Measurements from ENCODE around the gene COBL. TPM values are rescaled to one million over a fixed set of nuclear protein-coding genes. Genes with fewer than 3 reads are reported as not detected.

Gene COBL
- total and polyA plus RNA-seq, 2 donors (not counting 3 experiments of a cell fraction or from before 2014, with no cell fraction given), result 0.11 TPM; not detected in 1

- Histone ChIP-seq H3K79me2 (ENCODE audit: control insufficient read depth, insufficient read depth, low read length) (no peaks in the 10 kb centered on the region), H3K4me3 (replicated peaks in 1 of 3; ENCODE audit: insufficient read depth in 1 of 3, low read depth in 1 of 3, low read length in 3 of 3) (no peak overlapping the region), H3K36me3 (ENCODE audit: control insufficient read depth in 2 of 2, extremely low read depth in 1 of 2, insufficient read depth in 2 of 2, low read length in 2 of 2) (no peaks in the 10 kb centered on the region), H3K4me1 (ENCODE audit: control insufficient read depth, extremely low read depth, insufficient read depth, low read length) (no peaks in the 10 kb centered on the region), H2AFZ (ENCODE audit: low read depth, low read length) (no peak overlapping the region), H3K9ac (replicated peaks; ENCODE audit: extremely low read depth, insufficient read depth, low read length) (no peak overlapping the region), H3K4me2 (ENCODE audit: insufficient read depth, low read length) (no peak overlapping the region), H3K9me3 (replicated peaks; ENCODE audit: control insufficient read depth, insufficient read depth, low read length) (no peaks in the 10 kb centered on the region), H3K27ac (ENCODE audit: insufficient read depth, low read depth, low read length) (no peak overlapping the region), H3K9me1 (replicated peaks; ENCODE audit: control insufficient read depth, extremely low read depth, insufficient read depth, low read length) (no peaks in the 10 kb centered on the region), H3K27me3 (ENCODE audit: control insufficient read depth in 2 of 2, insufficient read depth in 2 of 2, low read length in 2 of 2) (no peaks in the 10 kb centered on the region), H4K20me1 (replicated peaks; ENCODE audit: control insufficient read depth, extremely low read depth, insufficient read depth, low read length) (no peaks in the 10 kb centered on the region)
- FAIRE-seq (no peak), DNase-seq (ENCODE audit: low read depth, low spot score) (no peak)
- intact Hi-C loops (cut with micrococcal nuclease) (no loop called here), dilution Hi-C loops (cut with MboI; ENCODE audit: extremely low pct_ligation_motif_present, low sequenced_read_pairs) (no loop called here)
- TF ChIP-seq MYC (IDR thresholded peaks at IDR 0.05; ENCODE audit: low read depth, low read length) (no peak), FOS (IDR thresholded peaks at IDR 0.05; ENCODE audit: borderline replicate concordance, insufficient read depth, low read length) (no peak), POLR2AphosphoS5 (IDR thresholded peaks at IDR 0.05; ENCODE audit: insufficient read depth, low read depth, low read length) (no peak), GATA2 (IDR thresholded peaks at IDR 0.05; ENCODE audit: insufficient read depth, insufficient read length, low read depth, low read length) (no peak), EZH2 (IDR thresholded peaks at IDR 0.05; ENCODE audit: borderline replicate concordance, low read depth, low read length, severe bottlenecking) (no peak)
- ChIA-PET CTCF (no interaction called here), POLR2A (no interaction called here)
- no TSS peak for BruUV-seq (replicated peaks)
These were observed 8.7 kb upstream of the COBL start for GRCh38 chr7:51325261-51325676.

GRCh38 chr7:51324206-51324898 is 7.7 kb upstream of the COBL start:
- no peak overlapping the region for H3K4me2 ChIP-seq (ENCODE audit: insufficient read depth, low read length)
- TF ChIP-seq GATA2 (IDR thresholded peaks at IDR 0.05; ENCODE audit: insufficient read depth, insufficient read length, low read depth, low read length) (no peak), MAX (IDR thresholded peaks at IDR 0.05; ENCODE audit: insufficient read depth, insufficient read length) (no peak), CTCF (IDR thresholded peaks at IDR 0.05; ENCODE audit: extremely low read depth in 1 of 2, insufficient read depth in 1 of 2, low read depth in 1 of 2, low read length in 2 of 2) (no peak), EZH2 (IDR thresholded peaks at IDR 0.05; ENCODE audit: borderline replicate concordance, low read depth, low read length, severe bottlenecking) (no peak), POLR2A (IDR thresholded peaks at IDR 0.05; ENCODE audit: low read depth, low read length) (no peak), POLR2AphosphoS5 (IDR thresholded peaks at IDR 0.05; ENCODE audit: insufficient read depth, low read depth, low read length) (no peak), FOS (IDR thresholded peaks at IDR 0.05; ENCODE audit: borderline replicate concordance, insufficient read depth, low read length) (no peak), JUN (IDR thresholded peaks at IDR 0.05; ENCODE audit: borderline replicate concordance, insufficient read depth, insufficient read length, low read depth) (no peak), MYC (IDR thresholded peaks at IDR 0.05; ENCODE audit: low read depth, low read length) (no peak)
- no peaks in the 10 kb centered on the region for H3K79me2 ChIP-seq (ENCODE audit: control insufficient read depth, insufficient read depth, low read length)
- no peak overlapping the region for H2AFZ ChIP-seq (ENCODE audit: low read depth, low read length)
- no peak overlapping the region for H3K4me3 ChIP-seq (replicated peaks in 1 of 3; ENCODE audit: insufficient read depth in 1 of 3, low read depth in 1 of 3, low read length in 3 of 3)
- dilution Hi-C loops (cut with MboI; ENCODE audit: extremely low pct_ligation_motif_present, low sequenced_read_pairs), result no loop called here
- no peak overlapping the region for H3K9ac ChIP-seq (replicated peaks; ENCODE audit: extremely low read depth, insufficient read depth, low read length)
- no peak for FAIRE-seq
- no peak overlapping the region for H3K27ac ChIP-seq (ENCODE audit: insufficient read depth, low read depth, low read length)
- BruUV-seq (replicated peaks), result no TSS peak
- no peaks in the 10 kb centered on the region for H3K36me3 ChIP-seq (ENCODE audit: control insufficient read depth in 2 of 2, extremely low read depth in 1 of 2, insufficient read depth in 2 of 2, low read length in 2 of 2)
- POLR2A ChIA-PET, result no interaction called here
- intact Hi-C loops (cut with micrococcal nuclease), result no loop called here
- no peaks in the 10 kb centered on the region for H3K27me3 ChIP-seq (ENCODE audit: control insufficient read depth in 2 of 2, insufficient read depth in 2 of 2, low read length in 2 of 2)
- H3K9me3 ChIP-seq (replicated peaks; ENCODE audit: control insufficient read depth, insufficient read depth, low read length), result no peaks in the 10 kb centered on the region
- DNase-seq (ENCODE audit: low read depth, low spot score), result no peak
- CTCF ChIA-PET, result no interaction called here
- H4K20me1 ChIP-seq (replicated peaks; ENCODE audit: control insufficient read depth, extremely low read depth, insufficient read depth, low read length), result no peaks in the 10 kb centered on the region
- no peaks in the 10 kb centered on the region for H3K9me1 ChIP-seq (replicated peaks; ENCODE audit: control insufficient read depth, extremely low read depth, insufficient read depth, low read length)
- no peaks in the 10 kb centered on the region for H3K4me1 ChIP-seq (ENCODE audit: control insufficient read depth, extremely low read depth, insufficient read depth, low read length)
